Mucosa of descending colon (tissue), 3 donors: ENCODE results near the gene RBM22. TPM values are rescaled to one million over a fixed set of nuclear protein-coding genes. Genes with fewer than 3 reads are reported as not detected.
A peak's percentile ranks its signal among the peaks of the same experiment; 100 is the strongest.

Experiments
- ATAC-seq: fragments of 200-7000 bp; cut with Tn5 transposase; one replicate; pipeline ENCODE4 v1.9.1; 2020; ENCODE audit warnings: mild to moderate bottlenecking, moderate library complexity
- DNase-seq, 3 donors: peaks; one replicate each; pipeline ENCODE4 v3.0.0-alpha.2; 2020
- H3K36me3 ChIP-seq: fragments of 200-600 bp; one replicate; pipeline ENCODE4 v1.8.0; 2021; ENCODE audit warnings: low read depth, mild to moderate bottlenecking
- H3K4me1 ChIP-seq: fragments of 200-600 bp; one replicate; pipeline ENCODE4 v1.8.0; 2021; ENCODE audit warnings: low read depth, mild to moderate bottlenecking
- H3K4me3 ChIP-seq: fragments of 200-600 bp; one replicate; pipeline ENCODE4 v1.8.0; 2021; ENCODE audit warnings: mild to moderate bottlenecking
- H3K9me3 ChIP-seq: fragments of 200-600 bp; one replicate; pipeline ENCODE4 v1.8.0; 2021; ENCODE audit warnings: mild to moderate bottlenecking
- intact Hi-C, 2 donors: fragments of 100-400 bp; cut with DNase I in 1 of 2; cut with micrococcal nuclease in 1 of 2; formaldehyde crosslinking; loops; one replicate each; pipeline versions ENCODE4 v1.11.0 to v1.11.1; 2022; cut with DNase I, micrococcal nuclease
- total RNA-seq, 3 donors: library from RNA; stranded (reverse); fragmentation: NEBNext Ultra II Directional in 2 of 3; extraction: Animal tissue kit (Norgen Biotek cat#: 25700) in 2 of 3; gene quantifications; one replicate each; pipeline versions ENCODE4 v1.2.1 to v1.2.4, GENCODE V29; 2021 to 2023
- TF ChIP-seq, protein P1 (sequence below): fragments of 200-600 bp; IDR thresholded peaks from one replicate; pipeline ENCODE4 v1.8.0; 2022; ENCODE audit warnings: antibody characterized with exemption, mild to moderate bottlenecking
- donor health status: DM: no; HTN: no; CAD: no; lungs with moderate emphysema.
- donor health status: DM: no; HTN: no; CAD: no.
- donor health status: DM: no; HTN: yes; CAD: no.

Gene RBM22
- total RNA-seq, 3 donors from 2014 or later = 41.0 to 45.1 (median 44.2) TPM

DNA sequence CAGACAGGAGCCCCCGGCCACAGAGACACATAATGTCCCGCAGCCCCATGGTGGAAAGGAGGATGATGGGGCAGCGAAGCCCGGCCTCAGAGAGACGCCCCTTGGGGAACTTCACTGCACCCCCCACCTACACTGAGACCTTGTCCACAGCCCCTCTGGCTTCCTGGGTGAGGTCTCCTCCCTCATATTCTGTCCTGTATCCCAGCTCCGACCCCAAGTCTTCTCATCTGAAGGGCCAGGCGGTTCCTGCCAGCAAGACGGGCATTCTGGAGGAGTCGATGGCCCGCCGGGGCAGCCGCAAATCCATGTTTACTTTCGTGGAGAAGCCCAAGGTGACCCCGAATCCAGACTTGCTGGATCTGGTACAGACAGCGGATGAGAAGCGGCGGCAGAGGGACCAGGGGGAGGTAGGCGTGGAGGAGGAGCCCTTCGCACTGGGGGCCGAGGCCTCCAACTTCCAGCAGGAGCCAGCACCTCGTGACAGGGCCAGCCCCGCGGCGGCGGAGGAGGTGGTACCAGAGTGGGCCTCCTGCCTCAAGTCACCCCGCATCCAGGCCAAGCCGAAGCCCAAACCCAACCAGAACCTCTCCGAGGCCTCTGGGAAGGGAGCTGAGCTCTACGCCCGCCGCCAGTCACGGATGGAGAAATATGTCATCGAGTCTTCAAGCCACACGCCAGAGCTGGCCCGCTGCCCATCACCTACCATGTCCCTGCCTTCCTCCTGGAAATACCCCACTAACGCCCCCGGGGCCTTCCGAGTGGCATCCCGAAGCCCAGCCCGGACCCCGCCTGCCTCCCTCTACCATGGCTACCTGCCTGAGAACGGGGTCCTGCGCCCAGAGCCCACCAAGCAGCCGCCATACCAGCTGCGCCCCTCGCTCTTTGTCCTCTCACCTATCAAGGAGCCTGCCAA, 51.5 kb downstream of the RBM22 start:
- Histone ChIP-seq H3K4me1 (no peaks in the 10 kb centered on the region), H3K4me3 (no peak overlapping the region), H3K36me3 (no peaks in the 10 kb centered on the region), H3K9me3 (no peaks in the 10 kb centered on the region)
- intact Hi-C loops = no loop called here
- no peak for ATAC-seq
- no peak for DNase-seq
- TF ChIP-seq, protein P1, sequence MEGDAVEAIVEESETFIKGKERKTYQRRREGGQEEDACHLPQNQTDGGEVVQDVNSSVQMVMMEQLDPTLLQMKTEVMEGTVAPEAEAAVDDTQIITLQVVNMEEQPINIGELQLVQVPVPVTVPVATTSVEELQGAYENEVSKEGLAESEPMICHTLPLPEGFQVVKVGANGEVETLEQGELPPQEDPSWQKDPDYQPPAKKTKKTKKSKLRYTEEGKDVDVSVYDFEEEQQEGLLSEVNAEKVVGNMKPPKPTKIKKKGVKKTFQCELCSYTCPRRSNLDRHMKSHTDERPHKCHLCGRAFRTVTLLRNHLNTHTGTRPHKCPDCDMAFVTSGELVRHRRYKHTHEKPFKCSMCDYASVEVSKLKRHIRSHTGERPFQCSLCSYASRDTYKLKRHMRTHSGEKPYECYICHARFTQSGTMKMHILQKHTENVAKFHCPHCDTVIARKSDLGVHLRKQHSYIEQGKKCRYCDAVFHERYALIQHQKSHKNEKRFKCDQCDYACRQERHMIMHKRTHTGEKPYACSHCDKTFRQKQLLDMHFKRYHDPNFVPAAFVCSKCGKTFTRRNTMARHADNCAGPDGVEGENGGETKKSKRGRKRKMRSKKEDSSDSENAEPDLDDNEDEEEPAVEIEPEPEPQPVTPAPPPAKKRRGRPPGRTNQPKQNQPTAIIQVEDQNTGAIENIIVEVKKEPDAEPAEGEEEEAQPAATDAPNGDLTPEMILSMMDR = no peak

DNA sequence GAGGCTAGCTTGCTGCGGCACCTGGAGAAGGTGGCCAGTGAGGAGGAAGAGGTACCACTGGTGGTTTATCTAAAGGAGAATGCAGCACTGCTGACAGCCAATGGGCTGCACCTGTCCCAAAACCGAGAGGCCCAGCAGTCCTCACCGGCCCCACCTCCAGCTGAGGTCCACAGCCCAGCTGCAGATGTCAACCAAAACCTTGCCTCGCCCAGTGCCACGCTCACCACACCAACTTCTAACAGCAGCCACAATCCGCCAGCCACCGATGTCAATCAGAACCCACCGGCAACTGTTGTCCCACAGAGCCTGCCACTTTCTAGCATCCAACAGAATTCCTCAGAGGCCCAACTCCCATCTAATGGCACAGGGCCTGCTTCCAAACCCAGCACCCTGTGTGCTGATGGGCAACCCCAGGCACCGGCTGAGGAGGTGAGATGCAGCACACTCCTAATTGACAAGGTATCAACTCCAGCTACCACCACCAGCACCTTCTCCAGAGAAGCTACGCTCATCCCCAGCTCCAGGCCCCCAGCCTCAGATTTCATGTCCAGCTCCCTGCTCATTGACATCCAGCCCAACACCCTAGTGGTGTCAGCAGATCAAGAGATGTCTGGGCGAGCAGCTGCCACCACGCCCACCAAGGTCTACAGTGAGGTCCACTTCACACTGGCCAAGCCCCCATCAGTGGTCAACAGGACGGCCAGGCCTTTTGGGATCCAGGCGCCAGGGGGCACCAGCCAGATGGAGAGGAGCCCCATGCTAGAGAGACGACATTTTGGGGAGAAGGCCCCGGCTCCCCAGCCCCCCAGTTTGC, 52.4 kb downstream of the RBM22 start:
- no peaks in the 10 kb centered on the region for H3K4me1 ChIP-seq
- no peaks in the 10 kb centered on the region for H3K9me3 ChIP-seq
- DNase-seq (no peak), ATAC-seq (no peak)
- H3K4me3 ChIP-seq = no peak overlapping the region
- TF ChIP-seq, protein P1 = no peak
- intact Hi-C loops = no loop called here
- H3K36me3 ChIP-seq = no peaks in the 10 kb centered on the region

DNA sequence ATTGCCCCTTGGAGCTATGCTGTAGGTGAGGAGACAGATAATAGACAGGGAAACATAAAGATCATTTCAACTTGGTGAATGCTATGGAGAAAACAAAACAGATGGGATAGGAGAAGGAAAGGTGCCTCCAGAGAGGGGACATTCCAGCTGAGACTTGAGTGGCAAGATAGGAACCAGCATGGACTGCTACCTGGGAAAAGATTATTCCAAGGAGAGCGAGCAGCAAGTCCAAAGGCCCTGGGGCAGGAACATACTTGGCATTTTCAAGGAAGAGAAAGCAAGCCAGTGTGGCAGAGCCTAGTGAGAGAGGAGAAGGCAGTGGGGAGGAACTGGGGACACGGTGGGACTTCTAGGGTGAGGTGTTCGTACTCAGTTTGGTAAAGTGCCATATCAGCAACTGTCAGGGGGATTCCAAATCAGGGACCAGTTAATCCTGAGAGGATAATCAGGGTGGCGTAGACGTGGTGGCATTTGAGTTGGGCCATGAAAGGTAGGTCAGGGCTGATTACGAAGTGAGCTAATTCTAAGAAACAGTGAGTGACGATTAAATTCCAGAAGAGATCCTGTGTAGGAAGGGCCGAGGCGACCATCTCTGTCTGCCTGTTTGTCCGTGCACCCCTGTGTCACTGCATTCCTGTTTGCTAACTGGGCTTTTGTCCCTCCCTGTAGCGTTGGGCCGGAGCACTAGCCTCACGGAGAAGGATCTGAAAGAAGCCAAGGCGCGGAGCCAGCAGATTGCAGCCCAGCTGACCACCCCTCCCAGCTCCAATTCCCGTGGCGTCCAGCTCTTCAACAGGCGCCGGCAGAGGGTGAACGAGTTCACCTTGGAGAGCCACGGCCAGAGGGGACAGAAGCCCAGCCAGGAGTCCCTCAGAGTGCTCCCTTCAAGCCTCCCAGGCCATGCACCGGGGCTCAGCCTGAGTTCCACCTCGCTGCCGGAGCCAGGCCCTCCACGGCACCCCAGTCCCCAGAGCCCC, 53.3 kb downstream of the RBM22 start:
- no peaks in the 10 kb centered on the region for H3K9me3 ChIP-seq
- no peak overlapping the region for H3K4me3 ChIP-seq
- H3K36me3 ChIP-seq = no peaks in the 10 kb centered on the region
- DNase-seq = peak in 1 of 3 donors; percentile 31
- ATAC-seq = no peak
- H3K4me1 ChIP-seq = peaks cover 6% of the 10 kb centered on the region
- intact Hi-C loops = no loop called here
- TF ChIP-seq, protein P1 = no peak

DNA sequence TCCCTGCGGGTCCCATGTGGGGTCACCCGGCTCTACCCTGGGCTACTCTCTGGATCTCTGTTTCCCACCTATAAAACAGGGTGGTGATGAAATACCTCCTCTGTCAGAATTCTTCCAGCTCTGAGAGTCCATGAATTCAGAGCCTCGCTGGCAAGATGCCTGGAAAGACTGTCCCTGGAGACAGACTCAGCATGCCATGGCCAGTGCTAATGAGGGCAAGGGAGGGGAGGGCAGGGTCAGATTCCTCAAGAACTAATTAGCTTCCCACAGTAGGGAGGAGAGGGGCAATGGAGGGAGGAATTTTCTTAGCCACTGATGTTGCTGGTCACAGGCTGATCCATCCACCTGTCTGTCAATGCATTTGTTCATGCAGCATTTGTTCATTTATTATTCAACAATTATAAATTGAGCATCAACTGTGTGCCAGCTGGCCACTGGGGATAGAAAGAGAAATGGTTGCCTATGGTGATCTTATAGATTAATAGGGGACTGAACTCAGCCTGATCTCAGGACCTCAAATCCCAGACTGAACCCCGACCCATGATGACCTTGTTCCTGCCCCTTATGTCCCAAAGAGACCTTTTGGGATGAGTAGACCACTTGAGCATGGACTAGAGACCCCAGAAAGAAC, 55.7 kb downstream of the RBM22 start:
- intact Hi-C loops = no loop called here
- TF ChIP-seq, protein P1 = no peak
- no peaks in the 10 kb centered on the region for H3K9me3 ChIP-seq
- H3K4me3 ChIP-seq = no peak overlapping the region
- no peaks in the 10 kb centered on the region for H3K36me3 ChIP-seq
- peaks cover 7% of the 10 kb centered on the region for H3K4me1 ChIP-seq
- DNase-seq (peak in 1 of 3 donors; percentile 41), ATAC-seq (no peak)
